Stimulated activated CD8-positive, alpha-beta memory T cell treated with anti-CD3 and anti-CD28 coated beads, Interleukin-4, amount 100 ng/mL, for 24 hours (primary cell): ENCODE measurements around the gene PEAK1.

Source experiments
- DNase-seq: peaks from one replicate; pipeline ENCODE4 v3.0.0-alpha.2; 2020; ENCODE audit warnings: low read depth

PEAK1 gene, protein sequence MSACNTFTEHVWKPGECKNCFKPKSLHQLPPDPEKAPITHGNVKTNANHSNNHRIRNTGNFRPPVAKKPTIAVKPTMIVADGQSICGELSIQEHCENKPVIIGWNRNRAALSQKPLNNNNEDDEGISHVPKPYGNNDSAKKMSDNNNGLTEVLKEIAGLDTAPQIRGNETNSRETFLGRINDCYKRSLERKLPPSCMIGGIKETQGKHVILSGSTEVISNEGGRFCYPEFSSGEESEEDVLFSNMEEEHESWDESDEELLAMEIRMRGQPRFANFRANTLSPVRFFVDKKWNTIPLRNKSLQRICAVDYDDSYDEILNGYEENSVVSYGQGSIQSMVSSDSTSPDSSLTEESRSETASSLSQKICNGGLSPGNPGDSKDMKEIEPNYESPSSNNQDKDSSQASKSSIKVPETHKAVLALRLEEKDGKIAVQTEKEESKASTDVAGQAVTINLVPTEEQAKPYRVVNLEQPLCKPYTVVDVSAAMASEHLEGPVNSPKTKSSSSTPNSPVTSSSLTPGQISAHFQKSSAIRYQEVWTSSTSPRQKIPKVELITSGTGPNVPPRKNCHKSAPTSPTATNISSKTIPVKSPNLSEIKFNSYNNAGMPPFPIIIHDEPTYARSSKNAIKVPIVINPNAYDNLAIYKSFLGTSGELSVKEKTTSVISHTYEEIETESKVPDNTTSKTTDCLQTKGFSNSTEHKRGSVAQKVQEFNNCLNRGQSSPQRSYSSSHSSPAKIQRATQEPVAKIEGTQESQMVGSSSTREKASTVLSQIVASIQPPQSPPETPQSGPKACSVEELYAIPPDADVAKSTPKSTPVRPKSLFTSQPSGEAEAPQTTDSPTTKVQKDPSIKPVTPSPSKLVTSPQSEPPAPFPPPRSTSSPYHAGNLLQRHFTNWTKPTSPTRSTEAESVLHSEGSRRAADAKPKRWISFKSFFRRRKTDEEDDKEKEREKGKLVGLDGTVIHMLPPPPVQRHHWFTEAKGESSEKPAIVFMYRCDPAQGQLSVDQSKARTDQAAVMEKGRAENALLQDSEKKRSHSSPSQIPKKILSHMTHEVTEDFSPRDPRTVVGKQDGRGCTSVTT (N-terminal part only)

DNA sequence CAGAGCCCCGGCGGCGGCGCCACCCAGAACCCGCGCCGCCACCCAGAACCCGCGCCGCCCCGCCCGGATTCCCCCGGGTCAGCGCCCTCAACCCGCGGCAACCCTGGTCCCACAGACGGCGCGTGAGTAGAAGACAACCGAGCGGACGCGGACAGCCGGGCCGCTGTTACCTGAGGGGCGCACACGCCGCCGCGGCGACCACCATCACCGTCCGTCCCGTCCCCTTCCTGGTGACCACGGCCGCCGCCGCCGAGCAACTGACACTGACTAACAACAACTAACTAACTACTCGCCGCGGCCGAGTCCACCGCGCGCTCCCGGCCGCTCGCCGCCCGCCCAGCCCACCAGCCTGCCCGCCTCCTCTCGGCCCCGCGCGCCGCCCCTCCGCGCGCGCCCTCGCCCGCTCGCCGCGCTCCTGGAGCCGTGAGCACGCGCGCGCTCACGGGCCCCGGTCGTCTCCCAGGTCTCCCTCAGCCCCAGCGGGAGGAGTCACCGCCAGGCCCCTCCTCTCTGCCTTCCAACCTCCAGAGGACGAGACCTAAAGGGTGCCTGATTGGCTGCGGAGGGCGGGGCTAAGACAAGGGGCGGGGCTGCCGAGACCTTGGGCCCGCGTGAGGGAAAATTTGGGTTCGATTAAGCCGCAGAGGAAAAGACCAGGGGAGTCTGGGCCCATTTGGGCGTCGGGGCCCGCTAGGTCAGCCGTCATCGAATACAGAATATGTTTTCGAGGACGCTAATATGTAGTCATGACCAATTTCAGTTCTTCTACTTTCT, at the start of gene PEAK1:
Gene PEAK1, minus strand, starts transcription at position 269 of the 774 bp plus-strand sequence. CDS start 238,178 bp downstream, outside the sequence.
- DNase-seq: peak; percentile 100

DNA sequence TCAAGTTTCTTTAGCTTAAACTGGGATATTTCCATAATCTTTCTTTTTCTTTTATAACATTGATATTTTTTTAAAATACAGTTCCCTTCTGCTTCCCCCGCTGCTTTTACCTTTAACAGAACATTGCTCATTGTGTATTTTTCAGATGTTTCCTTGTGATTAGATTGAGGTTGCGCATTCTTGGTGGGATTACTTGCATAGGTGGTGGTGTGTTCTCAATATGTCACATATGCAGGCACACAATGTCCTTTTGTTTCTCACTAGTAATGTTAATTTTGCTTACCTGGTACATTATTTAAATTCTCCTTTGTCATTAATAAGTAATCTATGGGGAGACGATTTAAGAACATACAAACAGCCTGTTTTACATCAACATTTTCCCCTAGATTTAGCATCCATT, 49.0 kb upstream of the PEAK1 start:
- DNase-seq: no peak

DNA sequence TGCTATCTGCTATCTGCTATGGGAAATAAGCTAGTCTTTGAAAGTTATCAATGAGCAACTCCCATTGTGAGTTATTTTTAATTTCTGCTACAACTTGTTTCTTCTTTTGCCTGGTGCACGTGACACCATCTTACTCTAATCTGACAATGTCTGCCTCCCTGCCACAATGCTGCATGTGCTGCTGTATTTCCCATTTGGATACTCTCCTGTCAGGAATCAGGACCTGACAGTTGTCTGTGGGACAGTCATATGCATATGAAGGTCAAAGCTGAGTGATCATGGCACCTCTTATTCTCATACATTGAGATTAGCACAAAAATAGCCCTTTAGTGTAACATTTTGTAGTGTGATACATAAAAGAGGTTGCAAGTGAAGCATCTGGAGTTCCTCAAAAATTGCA, 46.6 kb upstream of the PEAK1 start:
- DNase-seq: no peak

DNA sequence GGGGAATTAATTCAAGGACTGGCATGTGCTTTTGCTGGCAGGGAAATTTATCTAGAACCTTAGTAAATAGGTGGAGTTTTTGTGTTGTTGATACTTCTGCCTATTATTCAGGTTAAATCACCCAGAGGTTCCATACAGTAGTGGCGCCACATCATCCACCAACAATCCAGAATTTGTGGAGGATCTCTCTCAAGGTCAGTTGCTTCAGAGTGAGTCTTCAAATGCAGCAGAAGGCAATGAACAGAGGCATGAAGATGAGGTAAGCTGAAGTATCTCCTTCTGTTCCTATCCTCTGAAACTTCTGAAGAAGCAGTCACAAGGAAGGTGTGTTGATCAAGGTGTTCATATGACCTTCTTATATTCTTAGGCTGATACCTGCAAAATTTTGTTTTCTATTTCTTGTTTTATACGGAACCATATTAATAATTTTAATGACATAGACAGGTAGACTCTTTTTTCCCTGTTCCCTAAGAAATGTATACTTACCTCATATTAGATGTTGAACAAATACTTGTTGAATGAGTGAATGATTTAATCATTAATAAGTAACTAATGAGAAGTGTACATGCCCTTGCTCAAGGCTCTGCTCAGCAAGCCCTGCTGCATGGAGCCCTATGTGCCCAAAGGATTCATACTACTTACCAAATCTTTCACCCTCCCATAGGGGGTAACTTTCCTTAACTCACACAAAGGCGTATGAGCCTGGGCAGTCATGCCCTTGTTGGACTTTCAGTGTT, 44.4 kb upstream of the PEAK1 start:
- DNase-seq: no peak

DNA sequence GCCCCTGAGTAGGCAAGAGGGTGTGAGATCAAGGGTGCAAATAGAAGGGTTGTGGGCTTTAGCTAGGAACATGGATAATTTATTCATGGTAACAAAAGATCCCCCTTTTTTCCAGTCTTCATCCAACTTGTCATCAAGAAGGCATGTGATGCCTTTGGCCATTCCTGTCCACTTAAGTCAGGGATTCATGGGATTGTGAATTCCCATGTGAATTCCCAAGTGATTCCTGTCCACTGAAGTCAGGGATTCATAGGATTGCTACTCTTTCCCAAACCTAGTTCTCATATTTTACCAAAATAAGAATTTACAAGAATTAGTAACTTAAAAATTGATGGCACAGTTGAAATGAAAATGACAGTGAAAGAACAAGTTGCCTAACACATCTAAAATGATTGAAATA, 41.6 kb upstream of the PEAK1 start:
- no peak for DNase-seq

DNA sequence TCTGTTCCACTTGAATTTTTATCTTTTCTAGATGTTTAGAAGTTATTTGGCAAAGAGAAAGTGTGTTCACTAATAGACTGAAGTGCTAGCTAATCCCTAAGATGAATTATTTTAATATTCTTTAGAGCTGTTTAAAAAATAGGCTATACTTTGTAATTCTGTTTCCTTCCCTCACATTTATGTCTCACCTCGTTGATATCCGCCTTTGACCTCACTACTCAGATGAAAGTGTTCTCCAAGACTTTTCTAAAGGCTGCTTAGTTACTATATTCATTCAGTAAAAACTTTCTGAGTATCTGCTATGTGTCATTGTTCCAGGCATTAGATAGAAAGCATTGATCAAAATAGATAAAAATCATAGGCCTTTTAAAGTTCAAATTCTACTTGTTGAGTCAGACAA, 39.1 kb upstream of the PEAK1 start:
- no peak for DNase-seq

DNA sequence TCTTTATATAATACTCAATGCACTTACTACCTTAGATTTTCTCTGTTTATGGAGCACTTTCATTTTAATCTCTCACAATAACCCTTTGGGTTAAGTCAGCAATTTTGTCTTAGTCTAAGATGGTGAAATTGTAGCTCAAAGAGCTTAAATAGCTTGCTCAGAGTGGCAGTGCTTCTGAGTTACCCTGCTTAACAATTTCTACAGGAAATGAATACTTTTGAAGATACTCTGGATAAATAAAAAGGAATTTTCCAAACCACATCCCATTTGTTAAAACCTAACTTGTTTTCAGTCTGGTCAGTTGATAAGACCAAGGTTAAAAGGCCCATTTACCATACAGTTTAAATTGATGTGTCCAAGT, 38.0 kb upstream of the PEAK1 start:
- DNase-seq: no peak

DNA sequence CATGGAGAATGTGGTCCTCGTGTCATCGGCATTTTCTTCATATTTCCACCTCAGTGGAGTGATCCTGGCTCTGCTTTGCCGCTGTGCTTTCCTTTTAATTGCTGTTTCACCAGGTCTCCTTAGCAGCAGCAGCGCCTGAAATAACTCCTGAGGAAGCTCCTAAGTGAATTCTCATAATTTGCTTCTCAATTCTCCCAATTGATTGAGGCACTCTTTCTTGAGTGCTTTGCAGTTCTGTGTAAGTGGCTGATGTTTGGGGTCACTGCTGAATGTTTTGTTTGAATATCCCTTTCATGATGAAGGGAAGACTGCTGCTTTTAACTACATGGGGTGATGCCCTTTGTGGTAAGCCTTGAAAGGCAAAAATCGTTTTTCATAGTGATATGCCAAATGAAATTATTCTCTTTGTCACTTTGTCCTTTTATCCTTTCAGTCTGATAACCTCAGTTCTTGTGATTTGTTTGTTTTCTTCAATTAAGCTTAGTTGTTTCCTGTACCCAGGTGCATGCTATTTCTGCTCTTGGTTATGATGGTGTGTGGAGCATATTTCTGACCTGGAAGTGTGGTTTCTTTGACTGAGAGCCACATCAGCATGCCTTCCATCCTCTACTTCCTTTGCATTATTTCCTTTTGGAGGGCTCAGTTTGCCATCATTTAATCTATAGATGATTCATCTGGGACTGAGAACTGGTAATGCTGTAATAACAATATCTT, 37.4 kb upstream of the PEAK1 start:
- no peak for DNase-seq

DNA sequence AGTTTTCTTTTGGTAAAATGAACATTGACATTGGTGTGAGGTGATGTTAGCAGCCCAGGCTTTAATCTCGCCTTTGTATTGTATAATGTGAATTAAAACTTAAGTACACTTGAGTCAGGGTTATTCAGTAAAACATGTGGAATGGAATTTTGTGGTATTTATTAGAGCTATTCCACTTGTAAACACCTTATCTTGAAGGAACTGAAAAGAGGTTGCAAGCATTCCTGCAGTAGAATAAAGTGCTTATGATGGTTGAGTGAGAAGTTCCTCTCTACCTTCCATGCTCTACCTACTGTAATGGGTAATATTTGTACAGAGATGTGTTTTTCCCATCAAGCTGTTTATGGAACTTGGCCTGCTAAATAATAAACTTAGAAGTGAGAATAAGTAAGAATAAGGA, 36.8 kb upstream of the PEAK1 start:
- DNase-seq: no peak

DNA sequence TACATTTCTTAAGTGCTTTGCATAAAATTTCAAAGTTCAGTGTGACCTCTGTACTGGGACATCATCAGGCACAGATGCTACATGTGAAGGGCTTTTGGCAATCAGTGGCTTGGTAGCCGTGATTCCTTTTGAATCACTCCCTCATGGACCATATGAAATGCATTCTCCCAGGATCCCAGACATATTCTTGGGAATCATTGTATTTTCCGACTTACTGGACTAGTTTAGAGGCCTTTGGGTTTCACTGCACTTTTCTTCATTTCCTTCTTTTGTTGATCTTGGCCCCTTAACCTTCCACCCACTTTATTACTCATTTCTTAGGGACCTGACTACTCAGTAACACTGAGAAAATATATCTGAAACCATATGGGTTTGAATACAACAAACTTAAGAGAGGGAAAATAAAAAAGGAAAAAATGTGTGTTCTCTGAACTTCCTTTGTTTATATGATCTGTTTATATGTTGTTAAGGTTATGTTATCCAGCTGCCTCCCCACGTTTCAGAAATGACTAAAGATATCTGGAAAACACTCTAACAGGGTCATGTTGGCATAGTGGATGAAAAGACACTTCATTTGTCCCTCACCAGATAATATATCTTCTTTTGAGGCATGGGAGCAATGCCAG, 35.9 kb upstream of the PEAK1 start:
- DNase-seq: no peak

DNA sequence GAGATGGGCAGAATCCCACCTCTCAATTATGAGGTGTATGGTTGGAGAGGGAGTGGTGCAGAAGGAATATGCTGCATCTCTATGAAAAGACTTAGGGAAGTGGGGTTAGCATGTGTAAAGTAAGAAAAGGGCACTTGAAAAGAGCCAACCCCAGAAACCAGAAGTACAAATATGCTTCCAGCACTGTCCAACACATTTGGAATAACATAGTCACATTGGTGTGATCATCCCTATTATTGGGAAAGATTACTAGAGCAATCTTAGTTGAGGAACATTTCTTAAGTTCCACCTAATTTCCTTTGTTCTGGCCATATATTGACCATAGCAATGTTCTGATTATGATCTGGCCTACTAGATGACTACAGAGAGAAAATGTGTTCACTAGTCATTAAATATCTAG, 35.0 kb upstream of the PEAK1 start:
- no peak for DNase-seq

DNA sequence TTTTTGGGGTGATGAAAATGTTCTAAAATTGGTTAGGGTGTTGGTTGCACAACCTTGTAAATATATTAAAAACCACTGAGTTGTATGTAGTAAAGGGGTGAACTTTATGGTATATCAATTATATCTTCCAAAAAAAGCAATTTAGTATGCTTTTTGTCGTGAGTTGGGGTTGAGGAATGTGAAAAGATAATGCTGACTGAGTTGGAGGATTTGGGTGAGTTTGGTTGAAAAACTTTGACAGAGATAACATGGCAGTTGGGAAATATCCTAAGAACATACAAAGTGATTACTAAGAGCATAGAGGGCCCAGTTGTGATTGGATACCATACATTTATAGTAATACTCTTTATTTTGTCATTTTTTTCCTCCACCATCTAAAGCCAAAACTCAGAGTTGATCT, 34.4 kb upstream of the PEAK1 start:
- DNase-seq: no peak

DNA sequence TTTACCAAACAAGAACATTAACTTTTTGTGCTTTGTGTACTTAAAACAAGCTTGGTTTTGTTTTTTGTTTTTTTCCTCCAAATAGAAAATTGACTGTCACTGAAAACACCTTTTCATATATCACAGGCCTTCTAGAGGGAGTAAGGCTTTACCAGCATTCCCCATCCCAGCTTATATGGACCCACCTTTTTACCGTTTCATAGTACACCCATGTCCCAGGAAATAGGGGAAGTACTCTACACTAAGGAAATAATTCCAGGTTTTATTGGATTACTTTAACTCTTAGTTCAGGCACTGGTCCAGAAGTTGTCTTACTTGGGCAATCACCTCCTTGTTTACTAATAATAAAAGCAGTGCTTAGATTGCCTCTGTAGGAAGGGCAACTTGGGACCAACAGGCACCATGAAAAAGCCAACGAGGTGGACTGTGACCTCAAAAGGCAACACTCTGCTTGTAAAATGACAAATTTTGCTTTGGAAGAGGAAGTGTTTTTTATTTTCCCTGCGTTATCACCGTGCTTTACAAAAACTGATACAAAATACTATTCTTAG, 27.0 kb upstream of the PEAK1 start:
- DNase-seq: no peak

DNA sequence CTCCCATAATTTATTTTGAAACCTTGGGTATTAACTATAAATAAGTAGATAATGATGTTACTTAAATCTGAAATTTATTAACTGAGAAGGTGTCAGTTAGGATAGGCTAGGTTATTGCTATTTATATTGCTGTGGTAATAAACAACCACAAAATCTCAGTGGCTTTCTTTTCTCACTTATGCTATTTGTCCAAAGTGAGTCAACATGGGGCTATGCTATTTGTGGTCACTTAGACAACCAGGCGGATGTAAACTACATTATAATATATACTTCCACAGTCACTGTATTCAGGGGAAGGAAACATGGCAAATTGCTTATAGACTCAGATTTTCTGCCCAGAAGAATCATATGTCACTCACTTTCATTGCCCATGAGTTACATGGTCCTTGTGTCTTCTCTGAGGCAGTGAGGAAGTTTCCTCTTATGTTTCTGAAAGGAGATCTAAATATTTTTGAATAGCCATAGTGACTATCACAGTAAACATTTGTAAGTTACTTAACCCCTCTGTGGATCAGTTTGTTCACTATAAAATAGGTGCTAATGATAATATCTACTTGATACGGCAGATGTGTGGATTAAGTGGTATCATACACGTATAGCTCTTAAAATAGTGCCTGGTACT, 20.6 kb upstream of the PEAK1 start:
- DNase-seq: no peak

DNA sequence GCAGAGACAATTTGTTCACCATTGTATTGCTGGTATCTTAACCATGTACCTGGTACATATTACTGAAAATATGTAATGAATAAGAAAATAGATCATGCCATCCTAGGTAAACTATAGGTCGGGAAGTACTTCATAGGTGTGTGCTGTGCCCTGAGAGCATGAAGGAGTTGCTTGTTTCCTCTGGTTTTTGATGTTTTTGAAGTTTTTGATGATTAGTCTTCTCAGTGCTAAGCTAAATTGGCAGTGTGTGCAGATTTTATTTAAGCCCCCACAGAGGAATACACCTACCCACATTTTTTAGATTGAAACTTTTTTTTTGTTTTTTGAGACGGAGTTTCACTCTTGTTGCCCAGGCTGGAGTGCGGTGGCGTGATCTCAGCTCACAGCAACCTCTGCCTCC, 17.4 kb upstream of the PEAK1 start:
- DNase-seq: no peak

DNA sequence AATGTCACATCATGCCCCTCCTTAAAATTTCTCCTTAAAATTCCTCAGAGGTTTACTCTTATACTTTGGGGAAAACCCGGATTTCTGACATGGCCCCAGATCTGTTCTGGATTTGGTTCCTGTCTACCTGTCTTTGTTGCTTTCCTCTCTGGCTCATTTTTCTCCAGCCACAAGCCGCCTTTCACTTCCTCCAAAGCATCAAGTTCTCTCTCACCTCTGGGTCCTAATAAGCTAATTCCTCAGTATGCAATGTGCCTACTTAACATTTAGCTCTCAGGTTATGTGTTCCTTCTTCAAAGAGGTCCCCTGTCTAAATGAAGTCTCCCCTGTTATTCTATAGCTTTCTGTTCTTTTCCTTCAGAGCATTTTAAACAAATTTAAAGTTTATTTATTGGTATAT, 16.9 kb upstream of the PEAK1 start:
- DNase-seq: no peak

DNA sequence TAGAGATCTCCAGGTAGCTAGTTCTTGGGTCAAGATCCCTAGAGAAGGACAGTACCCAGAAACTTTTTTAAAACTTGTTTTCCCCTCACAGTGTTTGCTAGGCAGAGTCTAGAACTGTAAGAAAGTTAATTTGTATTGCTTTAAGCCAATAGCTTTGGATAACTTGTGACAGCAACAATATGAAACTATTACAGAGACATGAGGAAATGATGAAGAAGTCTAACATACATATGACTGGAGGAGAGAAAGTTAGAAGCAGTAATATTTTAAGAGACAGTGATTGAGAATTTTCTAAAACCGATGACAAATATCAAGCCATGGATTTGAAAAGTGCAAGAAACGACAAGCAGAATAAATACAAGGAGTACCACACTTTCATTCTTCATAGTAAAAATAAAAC, 10.7 kb upstream of the PEAK1 start:
- no peak for DNase-seq

DNA sequence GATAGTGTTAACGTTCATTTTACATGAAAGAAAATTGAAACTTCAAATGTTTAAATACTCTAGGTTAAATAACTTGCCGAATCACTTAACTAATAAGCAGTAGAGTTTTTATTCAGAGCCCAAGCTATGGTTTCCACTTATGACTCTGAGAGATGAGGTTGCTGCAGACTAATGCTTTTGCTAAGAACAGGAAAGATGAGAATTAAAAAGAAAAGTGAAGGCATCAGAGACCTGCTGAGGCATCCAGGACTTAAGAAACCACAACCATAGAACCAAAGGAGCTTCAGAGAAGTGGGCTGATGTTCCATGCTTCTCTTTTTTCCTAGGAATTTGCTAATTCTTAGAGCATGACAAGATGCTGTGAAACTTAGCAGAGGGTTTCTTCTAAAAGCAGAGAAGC, 10.3 kb upstream of the PEAK1 start:
- no peak for DNase-seq

DNA sequence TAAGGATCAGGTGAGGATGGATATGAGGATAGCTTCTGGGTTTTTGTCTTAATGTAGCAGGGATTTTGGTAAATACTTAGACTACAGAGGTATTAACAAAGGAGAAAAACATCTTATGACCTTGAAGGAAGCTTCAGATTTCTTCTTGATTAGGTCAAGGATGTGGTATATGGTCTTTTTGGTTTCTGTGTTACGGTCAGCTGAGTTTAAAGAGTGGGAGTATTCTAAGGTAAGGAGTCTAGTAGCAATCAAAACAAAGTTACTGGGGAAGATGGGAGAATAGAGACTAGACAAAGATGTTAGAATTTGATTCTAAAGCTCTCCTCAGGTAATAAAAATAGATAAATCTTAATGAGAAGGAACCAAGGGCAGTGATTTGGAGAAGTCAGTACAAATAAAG, 7.0 kb upstream of the PEAK1 start:
- no peak for DNase-seq

DNA sequence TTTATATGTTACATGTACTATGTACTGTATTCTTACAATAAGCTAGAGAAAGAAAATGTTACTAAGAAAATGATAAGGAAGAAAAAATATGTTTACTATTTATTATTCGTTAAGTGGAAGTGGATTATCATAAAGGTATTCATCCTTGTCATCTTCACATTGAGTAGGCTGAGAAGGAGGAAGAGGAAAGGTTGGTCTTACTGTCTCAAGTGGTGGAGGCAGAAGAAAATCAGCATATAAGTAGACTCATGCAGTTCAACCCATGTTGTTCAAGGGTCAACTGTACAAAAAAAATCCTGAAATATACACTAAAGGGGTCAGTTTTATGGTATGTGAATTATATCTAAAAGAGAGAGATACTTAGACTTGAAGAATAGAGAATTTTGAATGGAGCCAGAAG, 6.5 kb upstream of the PEAK1 start:
- no peak for DNase-seq
